ENCODE results near the gene LIMCH1. TPM values are rescaled to one million over a fixed set of nuclear protein-coding genes. Genes with fewer than 3 reads are reported as not detected.

LIMCH1 gene
- total RNA-seq, 1 donor from 2014 or later: 7.1 TPM

DNA sequence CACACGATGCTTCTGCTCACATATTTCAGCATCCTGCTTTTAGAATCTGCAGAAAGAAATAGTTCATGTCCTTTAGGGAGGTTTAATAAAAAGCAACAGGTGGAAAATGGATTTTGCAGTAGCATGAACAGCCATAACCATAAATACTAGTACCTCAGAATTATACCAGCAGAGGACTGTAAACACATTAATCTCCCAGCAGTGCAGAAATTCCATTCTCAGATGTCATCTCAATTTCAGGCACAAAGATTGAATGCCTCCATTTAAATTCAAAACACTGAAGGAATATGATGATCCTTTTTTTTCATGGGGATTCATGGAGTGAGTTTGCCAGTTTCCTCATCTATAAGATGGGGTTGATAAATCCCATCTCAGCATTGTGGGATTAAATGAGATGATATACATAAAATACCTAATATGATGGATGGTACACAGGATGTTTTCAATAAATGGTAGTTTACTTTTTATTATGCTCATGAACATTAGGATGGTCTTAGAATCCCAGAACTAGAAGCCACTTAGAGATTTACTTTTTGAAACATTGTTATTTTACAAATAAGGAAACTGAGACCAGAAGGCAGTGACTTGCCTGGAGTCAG is 566 bp upstream of the LIMCH1 start:
- H3K4me3 ChIP-seq (ENCODE audit: insufficient read depth, low read depth, low read length): no peak overlapping the region
- H2AFZ ChIP-seq (ENCODE audit: low read depth, low read length): no peak overlapping the region
- no peaks in the 10 kb centered on the region for H3K9me3 ChIP-seq (ENCODE audit: insufficient read depth, low read depth, low read length)
- H3K4me1 Mint-ChIP-seq (ENCODE audit: low read depth, unreplicated experiment): peaks cover 15% of the 10 kb centered on the region
- FAIRE-seq: no peak
- H3K36me3 ChIP-seq (ENCODE audit: insufficient read depth, low read length): no peaks in the 10 kb centered on the region
- H4K20me1 ChIP-seq (ENCODE audit: insufficient read depth, low read length): no peaks in the 10 kb centered on the region
- H3K4me1 ChIP-seq (ENCODE audit: insufficient read depth, low read length): peaks cover 10% of the 10 kb centered on the region
- H3K9me3 Mint-ChIP-seq (ENCODE audit: unreplicated experiment): no peaks in the 10 kb centered on the region
- no peaks in the 10 kb centered on the region for H3K36me3 Mint-ChIP-seq (ENCODE audit: low read depth, unreplicated experiment)
- H3K4me2 ChIP-seq (ENCODE audit: low read length): no peak overlapping the region
- no peaks in the 10 kb centered on the region for H3K27me3 ChIP-seq (ENCODE audit: insufficient read depth, low read length)
- H3K27ac ChIP-seq (ENCODE audit: low read depth, low read length): no peak overlapping the region
- no peak overlapping the region for H3K4me3 Mint-ChIP-seq (ENCODE audit: unreplicated experiment)
- H3K27me3 Mint-ChIP-seq (ENCODE audit: low read depth, unreplicated experiment): no peaks in the 10 kb centered on the region
- TF ChIP-seq, protein P1, sequence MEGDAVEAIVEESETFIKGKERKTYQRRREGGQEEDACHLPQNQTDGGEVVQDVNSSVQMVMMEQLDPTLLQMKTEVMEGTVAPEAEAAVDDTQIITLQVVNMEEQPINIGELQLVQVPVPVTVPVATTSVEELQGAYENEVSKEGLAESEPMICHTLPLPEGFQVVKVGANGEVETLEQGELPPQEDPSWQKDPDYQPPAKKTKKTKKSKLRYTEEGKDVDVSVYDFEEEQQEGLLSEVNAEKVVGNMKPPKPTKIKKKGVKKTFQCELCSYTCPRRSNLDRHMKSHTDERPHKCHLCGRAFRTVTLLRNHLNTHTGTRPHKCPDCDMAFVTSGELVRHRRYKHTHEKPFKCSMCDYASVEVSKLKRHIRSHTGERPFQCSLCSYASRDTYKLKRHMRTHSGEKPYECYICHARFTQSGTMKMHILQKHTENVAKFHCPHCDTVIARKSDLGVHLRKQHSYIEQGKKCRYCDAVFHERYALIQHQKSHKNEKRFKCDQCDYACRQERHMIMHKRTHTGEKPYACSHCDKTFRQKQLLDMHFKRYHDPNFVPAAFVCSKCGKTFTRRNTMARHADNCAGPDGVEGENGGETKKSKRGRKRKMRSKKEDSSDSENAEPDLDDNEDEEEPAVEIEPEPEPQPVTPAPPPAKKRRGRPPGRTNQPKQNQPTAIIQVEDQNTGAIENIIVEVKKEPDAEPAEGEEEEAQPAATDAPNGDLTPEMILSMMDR (IDR thresholded peaks at IDR 0.05; ENCODE audit: insufficient read depth, low read depth, low read length): no peak
- no peak for TF ChIP-seq EZH2 (IDR thresholded peaks at IDR 0.05; ENCODE audit: insufficient read depth, low read length)
- no peaks in the 10 kb centered on the region for H3K79me2 ChIP-seq (ENCODE audit: insufficient read depth, low read length)
- no peak overlapping the region for H3K9ac ChIP-seq (ENCODE audit: low read length)
- DNase-seq (ENCODE audit: low read depth): no peak
- no peak overlapping the region for H3K27ac Mint-ChIP-seq (ENCODE audit: unreplicated experiment)

DNA sequence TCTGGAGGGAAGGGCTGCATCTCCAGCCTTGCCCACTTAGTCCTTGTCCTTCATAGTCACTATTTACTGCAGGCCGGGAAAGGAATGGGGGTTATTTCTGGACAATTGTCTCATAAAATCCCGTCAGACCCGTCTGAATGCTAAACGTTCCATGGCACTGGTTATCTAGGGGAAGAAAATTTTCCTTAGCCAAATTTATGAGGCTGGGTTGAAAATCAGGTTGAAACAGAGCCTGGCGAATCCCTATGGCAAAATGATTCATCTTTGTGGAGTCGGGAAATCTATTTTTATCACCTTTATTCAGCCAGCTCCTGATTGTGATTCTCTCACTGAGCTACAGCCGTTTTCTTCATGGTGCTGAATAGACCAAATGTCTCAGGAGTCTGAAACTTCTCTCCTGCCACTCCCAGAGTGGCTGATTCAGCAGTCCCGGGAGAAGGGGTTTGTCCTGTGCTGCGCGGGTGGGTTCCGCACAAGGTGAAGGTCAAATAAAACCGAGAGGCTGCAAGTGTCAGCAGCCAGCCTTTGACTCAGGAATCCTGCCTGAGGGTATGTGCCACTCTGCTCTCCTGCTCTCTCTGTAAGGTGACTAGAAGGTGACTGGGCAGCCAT is 1.0 kb downstream of the LIMCH1 start:
- H3K4me3 ChIP-seq (ENCODE audit: insufficient read depth, low read depth, low read length): no peak overlapping the region
- no peak overlapping the region for H2AFZ ChIP-seq (ENCODE audit: low read depth, low read length)
- FAIRE-seq (no peak), DNase-seq (ENCODE audit: low read depth) (peak; percentile 50)
- H3K27ac Mint-ChIP-seq (ENCODE audit: unreplicated experiment): no peak overlapping the region
- no peak overlapping the region for H3K27ac ChIP-seq (ENCODE audit: low read depth, low read length)
- H3K36me3 Mint-ChIP-seq (ENCODE audit: low read depth, unreplicated experiment): no peaks in the 10 kb centered on the region
- H3K4me2 ChIP-seq (ENCODE audit: low read length): peak overlapping the region; percentile 72
- TF ChIP-seq EZH2 (IDR thresholded peaks at IDR 0.05; ENCODE audit: insufficient read depth, low read length): no peak
- TF ChIP-seq, protein P1 (IDR thresholded peaks at IDR 0.05; ENCODE audit: insufficient read depth, low read depth, low read length): no peak
- no peaks in the 10 kb centered on the region for H4K20me1 ChIP-seq (ENCODE audit: insufficient read depth, low read length)
- H3K4me1 ChIP-seq (ENCODE audit: insufficient read depth, low read length): peaks cover 10% of the 10 kb centered on the region
- no peak overlapping the region for H3K4me3 Mint-ChIP-seq (ENCODE audit: unreplicated experiment)
- no peaks in the 10 kb centered on the region for H3K9me3 ChIP-seq (ENCODE audit: insufficient read depth, low read depth, low read length)
- H3K9me3 Mint-ChIP-seq (ENCODE audit: unreplicated experiment): no peaks in the 10 kb centered on the region
- no peaks in the 10 kb centered on the region for H3K36me3 ChIP-seq (ENCODE audit: insufficient read depth, low read length)
- H3K27me3 ChIP-seq (ENCODE audit: insufficient read depth, low read length): no peaks in the 10 kb centered on the region
- H3K4me1 Mint-ChIP-seq (ENCODE audit: low read depth, unreplicated experiment): peaks cover 15% of the 10 kb centered on the region
- peaks cover under 1% of the 10 kb centered on the region for H3K27me3 Mint-ChIP-seq (ENCODE audit: low read depth, unreplicated experiment)
- H3K79me2 ChIP-seq (ENCODE audit: insufficient read depth, low read length): no peaks in the 10 kb centered on the region
- no peak overlapping the region for H3K9ac ChIP-seq (ENCODE audit: low read length)

DNA sequence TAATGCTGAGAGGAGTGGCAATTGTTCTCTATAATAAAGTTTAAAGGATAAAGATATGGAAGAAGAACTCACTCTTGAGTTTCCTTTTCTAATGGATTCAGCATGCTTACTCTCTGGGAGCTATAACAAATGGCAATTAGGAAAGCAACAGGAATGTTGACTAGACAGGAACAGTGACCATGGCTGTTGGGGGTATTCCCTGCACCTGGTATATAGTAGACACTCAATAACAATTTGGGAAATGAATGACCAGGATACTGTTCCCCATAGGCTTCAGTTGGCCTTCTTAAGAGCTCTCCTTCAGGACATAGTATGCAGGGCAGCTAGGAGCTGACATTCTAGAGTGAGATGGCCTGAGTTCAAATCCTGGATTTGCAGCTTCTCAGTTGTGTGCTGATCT is 1.8 kb downstream of the LIMCH1 start:
- Histone ChIP-seq H3K27ac (ENCODE audit: low read depth, low read length) (no peak overlapping the region), H2AFZ (ENCODE audit: low read depth, low read length) (no peak overlapping the region), H3K79me2 (ENCODE audit: insufficient read depth, low read length) (no peaks in the 10 kb centered on the region), H3K4me2 (ENCODE audit: low read length) (peak overlapping the region; percentile 72), H3K27me3 (ENCODE audit: insufficient read depth, low read length) (no peaks in the 10 kb centered on the region), H3K4me1 (ENCODE audit: insufficient read depth, low read length) (peaks cover 10% of the 10 kb centered on the region), H4K20me1 (ENCODE audit: insufficient read depth, low read length) (no peaks in the 10 kb centered on the region), H3K36me3 (ENCODE audit: insufficient read depth, low read length) (no peaks in the 10 kb centered on the region), H3K4me3 (ENCODE audit: insufficient read depth, low read depth, low read length) (no peak overlapping the region), H3K9me3 (ENCODE audit: insufficient read depth, low read depth, low read length) (no peaks in the 10 kb centered on the region), H3K9ac (ENCODE audit: low read length) (no peak overlapping the region)
- Mint-ChIP-seq H3K27ac (ENCODE audit: unreplicated experiment) (no peak overlapping the region), H3K36me3 (ENCODE audit: low read depth, unreplicated experiment) (no peaks in the 10 kb centered on the region), H3K4me3 (ENCODE audit: unreplicated experiment) (no peak overlapping the region), H3K27me3 (ENCODE audit: low read depth, unreplicated experiment) (peaks cover 2% of the 10 kb centered on the region), H3K9me3 (ENCODE audit: unreplicated experiment) (no peaks in the 10 kb centered on the region), H3K4me1 (ENCODE audit: low read depth, unreplicated experiment) (peaks cover 15% of the 10 kb centered on the region)
- DNase-seq (ENCODE audit: low read depth): no peak
- no peak for FAIRE-seq
- TF ChIP-seq EZH2 (IDR thresholded peaks at IDR 0.05; ENCODE audit: insufficient read depth, low read length): no peak
- TF ChIP-seq, protein P1 (IDR thresholded peaks at IDR 0.05; ENCODE audit: insufficient read depth, low read depth, low read length): no peak
